ENCODE data around the gene RHBDD1.

- TF ChIP-seq CTCF (IDR thresholded peaks at IDR 0.05) (no peak), POLR2A (IDR thresholded peaks at IDR 0.05) (no peak), EP300 (IDR thresholded peaks at IDR 0.05) (no peak)
Measured at GRCh38 chr2:226790431-226790830, 45.4 kb upstream of the RHBDD1 start.

All from stomach (tissue), 4 donors.